HUES6 (cell line): ENCODE results near the gene DNAJC21.
"Not testable (repeated sequence)": the region's sequence is repeated elsewhere in the genome, so short reads cannot be mapped to it uniquely, and the experiment has no call there.

Source experiments
- H3K27ac ChIP-seq: 2 replicates; pipeline ENCODE4 v1.7.0; 2013; ENCODE audit warnings: low read depth, mild to moderate bottlenecking, low read length, inconsistent platforms
- H3K27me3 ChIP-seq: 2 replicates; pipeline ENCODE4 v1.6.1; 2013; ENCODE audit warnings: low read length; ENCODE audit not compliant: control insufficient read depth, insufficient read depth
- H3K36me3 ChIP-seq: 2 replicates; pipeline ENCODE4 v1.6.1; 2013; ENCODE audit warnings: low read length; ENCODE audit not compliant: control insufficient read depth, insufficient read depth
- H3K4me1 ChIP-seq: 2 replicates; pipeline ENCODE4 v1.6.1; 2013; ENCODE audit warnings: low read length; ENCODE audit not compliant: control insufficient read depth, insufficient read depth
- H3K4me3 ChIP-seq: 2 replicates; pipeline ENCODE4 v1.5.1; 2013; ENCODE audit warnings: low read depth, low read length
- H3K9ac ChIP-seq: one replicate; pipeline ENCODE4 v1.6.1; 2013; ENCODE audit warnings: mild to moderate bottlenecking, low read length
- H3K9me3 ChIP-seq: 2 replicates; pipeline ENCODE4 v1.6.1; 2013; ENCODE audit warnings: low read depth, low read length; ENCODE audit not compliant: control insufficient read depth, insufficient read depth

The DNAJC21 gene

DNA sequence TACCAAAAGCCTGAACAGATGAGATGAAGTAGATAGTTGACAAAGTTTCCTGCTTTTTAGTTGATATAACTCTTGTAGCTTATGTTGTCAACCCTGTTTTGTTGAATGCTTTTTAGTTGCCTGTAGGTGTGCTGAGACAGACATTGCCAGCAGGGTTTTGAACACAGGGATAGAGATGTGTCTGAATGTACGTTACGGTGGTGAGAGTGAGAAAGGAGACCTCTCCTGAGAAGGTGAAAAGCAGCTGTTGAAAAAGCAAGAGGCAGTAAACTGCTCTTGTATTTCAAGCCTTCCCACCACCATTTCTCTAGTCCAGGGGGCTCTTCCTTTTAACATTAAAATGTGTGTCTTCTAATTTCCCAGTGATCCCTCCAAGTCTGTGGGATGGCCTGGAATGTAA lies 14.7 kb downstream of the DNAJC21 start:
- Histone ChIP-seq H3K27me3 (no peaks in the 10 kb centered on the region), H3K4me1 (no peaks in the 10 kb centered on the region), H3K9ac (no peak overlapping the region), H3K4me3 (no peak overlapping the region), H3K9me3 (no peaks in the 10 kb centered on the region), H3K27ac (no peak overlapping the region), H3K36me3 (peaks cover 79% of the 10 kb centered on the region)

DNA sequence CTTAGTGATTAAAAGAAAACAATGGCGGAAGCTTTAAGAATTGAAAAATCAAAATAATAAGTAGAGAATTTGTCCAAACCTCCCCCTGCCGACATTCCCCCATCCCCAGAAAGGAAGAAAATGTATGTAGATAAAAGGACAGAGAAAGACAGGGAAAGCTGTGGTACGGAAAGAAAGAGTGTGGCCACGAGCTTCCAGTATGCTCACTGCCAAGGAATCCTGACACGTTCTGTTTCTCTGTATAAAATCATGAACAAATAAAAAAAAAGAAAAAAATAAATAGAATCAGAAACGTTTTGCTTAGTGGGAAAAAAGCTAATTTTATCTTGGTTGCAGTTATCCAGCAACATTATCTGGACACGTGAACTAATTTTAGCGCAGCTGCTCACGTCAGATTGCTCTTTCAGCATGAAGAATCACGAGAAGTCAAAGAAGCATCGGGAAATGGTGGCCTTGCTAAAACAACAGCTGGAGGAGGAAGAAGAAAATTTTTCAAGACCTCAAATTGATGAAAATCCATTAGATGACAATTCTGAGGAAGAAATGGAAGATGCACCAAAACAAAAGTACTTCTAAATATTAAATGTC lies 15.2 kb downstream of the DNAJC21 start:
- Histone ChIP-seq H3K9ac (no peak overlapping the region), H3K27ac (no peak overlapping the region), H3K36me3 (peaks cover 82% of the 10 kb centered on the region)

DNA sequence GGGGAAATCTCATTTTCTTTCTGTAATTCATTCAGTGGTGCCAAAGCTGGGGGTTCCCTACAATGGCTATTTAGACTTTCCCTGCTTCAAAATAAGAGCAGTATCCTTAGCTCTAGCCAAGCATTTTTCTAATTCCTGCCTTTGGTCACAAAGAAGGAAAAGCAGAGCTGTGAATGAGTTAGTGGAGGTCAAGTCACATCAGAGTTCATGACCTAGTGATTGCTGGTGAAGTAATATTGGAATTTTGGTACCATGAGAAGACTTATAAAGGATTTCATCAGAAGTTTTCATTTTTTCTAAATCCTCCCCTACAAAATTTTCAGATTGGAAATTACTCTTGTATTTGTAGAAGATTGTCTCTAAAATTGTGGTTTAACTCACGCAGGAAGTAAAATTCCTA lies 28.0 kb downstream of the DNAJC21 start:
- Histone ChIP-seq H3K27ac (no peak overlapping the region), H3K9me3 (no peaks in the 10 kb centered on the region), H3K36me3 (peaks cover 27% of the 10 kb centered on the region), H3K4me3 (no peak overlapping the region), H3K9ac (no peak overlapping the region), H3K4me1 (no peaks in the 10 kb centered on the region), H3K27me3 (no peaks in the 10 kb centered on the region)

More for the DNA sequence above, 15.2 kb downstream of the DNAJC21 start:
- Histone ChIP-seq H3K4me1 (no peaks in the 10 kb centered on the region), H3K4me3 (no peak overlapping the region), H3K9me3 (no peaks in the 10 kb centered on the region), H3K27me3 (no peaks in the 10 kb centered on the region)

DNA sequence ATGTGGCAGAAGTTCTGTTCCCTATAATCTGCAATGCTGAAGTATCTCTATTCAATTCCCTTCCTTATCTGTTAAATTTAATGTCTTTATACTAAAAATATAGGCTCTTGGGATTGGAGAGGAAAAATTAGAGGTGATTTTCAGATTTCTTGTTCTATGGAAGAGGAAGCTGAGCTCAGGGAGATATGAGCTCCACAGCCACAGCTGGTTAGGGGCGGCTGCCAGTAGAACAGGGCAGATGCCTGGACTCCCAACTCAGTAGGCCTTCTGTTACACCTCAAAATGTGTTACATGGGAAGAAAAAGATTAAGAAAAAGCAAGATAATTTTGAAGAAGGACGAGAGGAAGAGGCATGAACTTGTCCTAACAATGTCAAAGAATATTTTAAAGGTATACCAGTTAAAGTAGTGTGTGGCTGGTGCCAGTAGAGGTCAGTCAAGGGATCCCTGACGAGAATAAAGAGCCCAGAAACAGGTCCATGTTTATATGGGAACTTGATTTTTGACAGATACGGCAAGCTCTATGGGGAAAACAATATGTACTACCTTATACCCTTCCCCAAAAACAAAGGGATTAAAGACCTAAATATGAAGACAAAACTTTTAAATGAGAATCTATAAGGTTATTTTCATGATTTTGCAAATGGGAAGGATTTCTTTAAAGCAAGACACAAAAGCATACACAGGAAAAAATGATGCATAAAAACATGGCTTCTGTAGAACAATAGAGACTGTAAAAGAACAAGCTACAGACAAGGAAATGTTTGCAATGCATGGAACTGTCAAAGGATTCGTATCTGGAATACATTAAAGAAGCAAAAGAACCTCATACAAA lies 28.7 kb downstream of the DNAJC21 start:
- H3K27ac ChIP-seq = no peak overlapping the region
- H3K36me3 ChIP-seq = peaks cover 21% of the 10 kb centered on the region
- H3K4me1 ChIP-seq = no peaks in the 10 kb centered on the region
- no peaks in the 10 kb centered on the region for H3K27me3 ChIP-seq
- H3K9me3 ChIP-seq = no peaks in the 10 kb centered on the region
- no peak overlapping the region for H3K9ac ChIP-seq
- no peak overlapping the region for H3K4me3 ChIP-seq

DNA sequence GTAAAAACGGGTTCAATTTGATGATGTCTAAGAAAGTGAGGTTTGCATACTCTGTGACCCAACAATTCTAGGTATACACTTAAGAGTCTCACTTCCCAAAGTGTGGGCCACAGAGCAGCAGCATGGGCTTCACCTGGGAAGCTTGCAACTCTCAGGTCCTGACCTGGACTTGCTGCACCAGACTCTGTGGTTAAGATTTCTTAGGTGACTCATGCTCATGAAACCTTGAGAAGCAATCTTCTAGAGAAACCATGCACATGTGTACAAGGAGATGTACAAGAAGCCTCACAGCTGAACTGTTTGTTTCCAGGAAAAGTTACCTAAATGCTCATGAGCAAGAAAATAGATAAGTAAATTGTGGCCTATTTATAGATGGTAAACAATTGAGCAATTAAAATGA lies 30.0 kb downstream of the DNAJC21 start:
- H3K36me3 ChIP-seq = peaks cover 9% of the 10 kb centered on the region
- H3K4me3 ChIP-seq = no peak overlapping the region
- no peaks in the 10 kb centered on the region for H3K9me3 ChIP-seq
- no peaks in the 10 kb centered on the region for H3K27me3 ChIP-seq
- H3K4me1 ChIP-seq = no peaks in the 10 kb centered on the region
- no peak overlapping the region for H3K27ac ChIP-seq
- H3K9ac ChIP-seq = no peak overlapping the region

DNA sequence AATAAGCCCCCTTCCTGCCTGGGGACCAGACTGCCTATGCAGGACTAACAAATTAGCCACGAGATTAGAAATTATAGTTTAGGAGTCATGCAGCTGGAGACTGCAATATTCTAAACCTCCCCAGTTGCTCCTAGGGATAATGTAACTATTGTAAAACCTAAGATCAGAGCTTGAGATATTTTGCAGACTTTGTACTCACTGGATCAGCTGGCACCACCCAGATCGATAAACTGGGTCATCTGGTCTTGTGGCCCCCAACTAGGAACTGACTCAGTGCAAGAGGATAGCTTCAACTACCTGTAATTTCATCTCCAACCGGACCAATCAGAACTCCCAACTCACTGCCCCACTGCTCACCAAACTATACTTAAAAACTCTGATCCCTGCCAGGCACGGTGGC lies 38.2 kb downstream of the DNAJC21 start:
- no peaks in the 10 kb centered on the region for H3K36me3 ChIP-seq
- H3K27me3 ChIP-seq = no peaks in the 10 kb centered on the region
- H3K4me3 ChIP-seq = no peak overlapping the region
- H3K9me3 ChIP-seq = peaks cover 9% of the 10 kb centered on the region; the same call in 1 of the 2 replicates
- H3K27ac ChIP-seq = no peak overlapping the region
- H3K4me1 ChIP-seq = no peaks in the 10 kb centered on the region
- H3K9ac ChIP-seq = no peak overlapping the region

DNA sequence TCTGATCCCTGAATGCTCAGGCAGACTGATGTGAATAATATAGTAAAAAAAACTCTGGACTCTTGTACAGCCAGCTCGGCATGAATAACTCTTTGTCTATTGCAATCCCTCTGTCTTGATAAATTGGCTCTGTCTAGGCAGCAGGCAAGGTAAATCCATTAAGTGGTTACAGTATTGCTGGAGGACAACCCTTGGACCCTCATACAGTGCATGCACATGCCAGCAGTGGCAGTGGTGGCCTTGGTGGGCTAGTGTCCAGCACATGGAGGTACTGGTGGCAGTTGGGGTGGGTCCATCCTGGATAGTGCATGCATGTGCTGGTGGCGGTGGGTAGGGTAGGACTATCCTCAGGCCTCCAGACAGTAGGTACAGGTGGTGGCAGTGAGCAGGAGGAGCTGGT lies 38.9 kb downstream of the DNAJC21 start:
- H3K27ac ChIP-seq = no peak overlapping the region
- H3K27me3 ChIP-seq = no peaks in the 10 kb centered on the region
- H3K36me3 ChIP-seq = no peaks in the 10 kb centered on the region
- no peaks in the 10 kb centered on the region for H3K4me1 ChIP-seq
- no peak overlapping the region for H3K9ac ChIP-seq
- H3K9me3 ChIP-seq = peaks cover 9% of the 10 kb centered on the region; the same call in 1 of the 2 replicates
- H3K4me3 ChIP-seq = no peak overlapping the region

DNA sequence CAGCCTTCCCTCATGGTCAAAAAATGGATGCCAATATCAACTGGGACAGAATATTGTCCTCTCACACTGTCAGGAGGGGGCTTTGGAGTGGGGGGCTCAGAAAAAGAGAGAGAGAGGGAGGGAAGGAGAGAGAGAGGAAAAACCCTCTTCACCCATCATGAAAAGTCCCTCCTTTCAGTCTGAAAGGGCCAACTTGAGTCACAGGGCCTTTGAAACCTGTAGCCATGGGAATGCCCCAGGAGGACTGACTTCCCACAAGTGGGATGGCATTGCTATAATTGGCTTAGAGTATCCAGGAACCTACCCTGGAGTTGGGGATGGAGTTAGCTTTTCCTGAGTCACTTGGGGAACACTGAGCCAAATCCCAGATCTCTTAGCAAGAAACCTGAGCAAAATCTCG lies 41.2 kb downstream of the DNAJC21 start:
- Histone ChIP-seq H3K27me3 (no peaks in the 10 kb centered on the region), H3K27ac (no peak overlapping the region), H3K4me1 (no peaks in the 10 kb centered on the region), H3K9me3 (peaks cover 5% of the 10 kb centered on the region; the same call in 1 of the 2 replicates), H3K36me3 (no peaks in the 10 kb centered on the region), H3K4me3 (no peak overlapping the region), H3K9ac (no peak overlapping the region)

DNA sequence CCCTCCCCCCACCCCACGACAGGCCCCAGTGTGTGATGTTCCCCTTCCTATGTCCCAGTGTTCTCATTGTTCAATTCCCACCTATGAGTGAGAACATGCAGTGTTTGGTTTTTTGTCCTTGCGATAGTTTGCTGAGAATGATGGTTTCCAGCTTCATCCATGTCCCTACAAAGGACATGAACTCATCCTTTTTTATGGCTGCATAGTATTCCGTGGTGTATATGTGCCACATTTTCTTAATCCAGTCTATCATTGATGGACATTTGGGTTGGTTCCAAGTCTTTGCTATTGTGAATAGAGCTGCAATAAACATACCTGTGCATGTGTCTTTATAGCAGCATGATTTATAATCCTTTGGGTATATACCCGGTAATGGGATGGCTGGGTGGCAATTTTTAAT lies 42.3 kb downstream of the DNAJC21 start:
- not testable (repeated sequence) for H3K36me3 ChIP-seq, H3K9me3 ChIP-seq, H3K9ac ChIP-seq, H3K4me1 ChIP-seq, H3K27ac ChIP-seq, H3K4me3 ChIP-seq, H3K27me3 ChIP-seq

DNA sequence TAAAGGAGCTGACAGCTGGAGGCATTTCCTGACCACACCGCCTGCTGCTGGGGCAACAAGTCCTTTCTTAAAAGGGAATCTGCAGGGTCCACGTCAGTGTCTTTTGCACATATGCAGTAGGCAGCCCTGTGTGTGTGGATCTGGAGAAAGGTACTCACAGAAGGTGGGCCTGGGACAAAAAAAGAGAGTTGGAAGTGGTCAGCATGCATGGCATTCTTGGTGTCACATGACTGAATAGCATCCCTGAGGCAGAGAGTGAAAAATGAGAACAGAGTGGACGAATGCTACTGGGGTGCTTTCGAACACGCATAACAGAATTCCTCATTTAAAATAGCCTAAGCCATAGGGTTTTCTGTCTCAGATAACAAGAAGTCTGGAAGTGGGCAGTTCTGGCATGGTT lies 47.0 kb downstream of the DNAJC21 start:
- Histone ChIP-seq H3K36me3 (no peaks in the 10 kb centered on the region), H3K27me3 (no peaks in the 10 kb centered on the region), H3K9me3 (no peaks in the 10 kb centered on the region), H3K4me1 (peaks cover 7% of the 10 kb centered on the region), H3K9ac (no peak overlapping the region), H3K4me3 (no peak overlapping the region), H3K27ac (no peak overlapping the region)

DNA sequence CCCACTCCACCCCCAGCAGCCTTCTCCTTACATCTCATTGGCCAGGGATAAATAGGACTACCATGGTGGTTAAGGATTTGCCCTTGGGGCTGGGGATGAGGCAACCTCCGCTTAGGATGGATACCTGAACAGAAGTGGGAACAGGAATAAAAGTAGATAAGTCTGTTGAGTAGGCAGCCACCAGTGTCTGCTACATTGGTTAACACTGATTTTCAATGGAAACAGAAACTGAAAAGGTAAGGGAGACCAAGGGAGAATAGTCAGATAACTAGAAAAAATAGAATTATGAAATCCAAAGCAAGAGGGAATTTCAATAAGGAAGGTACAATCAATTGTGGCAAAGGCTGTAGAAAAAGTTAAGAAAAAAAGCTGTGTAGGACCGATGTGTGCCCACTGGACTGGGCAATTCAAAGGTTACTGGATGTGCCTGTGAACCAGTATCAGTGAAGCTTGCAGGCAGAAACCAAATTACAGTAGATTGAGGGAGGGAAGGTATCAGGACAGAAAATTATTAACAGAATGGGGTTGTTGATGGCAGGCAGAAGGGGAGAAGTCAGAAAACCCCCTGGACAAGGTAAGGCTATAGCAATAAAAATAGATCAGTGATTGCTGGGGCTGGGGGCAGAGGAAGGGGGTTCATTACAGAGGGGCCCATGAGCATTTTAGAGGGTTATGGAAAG lies 48.7 kb downstream of the DNAJC21 start:
- H3K36me3 ChIP-seq = no peaks in the 10 kb centered on the region
- H3K4me3 ChIP-seq = no peak overlapping the region
- peaks cover 8% of the 10 kb centered on the region for H3K9me3 ChIP-seq
- no peaks in the 10 kb centered on the region for H3K27me3 ChIP-seq
- no peak overlapping the region for H3K27ac ChIP-seq
- peaks cover 7% of the 10 kb centered on the region for H3K4me1 ChIP-seq
- no peak overlapping the region for H3K9ac ChIP-seq
